Lower leg skin (tissue), 4 donors: ENCODE measurements around the gene EEF1AKMT3. TPM values are rescaled to one million over a fixed set of nuclear protein-coding genes. Genes with fewer than 3 reads are reported as not detected.

ENCODE experiments used
- DNase-seq, 2 donors: peaks; one replicate each; pipeline ENCODE4 v3.0.0-alpha.2; 2019; ENCODE audit warnings: low spot score in 2 of 2
- H3K4me3 ChIP-seq: fragments of 200-600 bp; sonication (generic); 2 replicates; pipeline ENCODE4 v1.5.1; 2017; ENCODE audit warnings: mild to moderate bottlenecking, low read depth; ENCODE audit not compliant: poor library complexity, severe bottlenecking
- POLR2A ChIP-seq, 2 donors: fragments of 450-650 bp; IDR thresholded peaks; one replicate each; pipeline ENCODE4 v1.6.1; 2016 to 2017; ENCODE audit warnings: antibody characterized with exemption in 2 of 2, mild to moderate bottlenecking in 1 of 2, moderate library complexity in 1 of 2
- whole genome bisulfite sequencing, 2 donors: methylation state at CpG; one replicate each; pipeline ENCODE4 v1.1.5; 2018; 5-methylcytosine and 5-hydroxymethylcytosine counted together
- intact Hi-C: fragments of 100-400 bp; cut with DNase I; formaldehyde crosslinking; loops from one replicate; pipeline ENCODE4 v1.15.0; 2023; ENCODE audit warnings: low total_unique reads
- total RNA-seq, 4 donors: library from RNA; depleted of rRNA; stranded (reverse); fragments of >200 nt; gene quantifications; one replicate each; pipeline ENCODE4 v1.1.0, GENCODE V29; 2016
- TF ChIP-seq, protein P1 (sequence below), 3 donors: fragments of 450-650 bp; IDR thresholded peaks; one replicate each; pipeline ENCODE4 v1.5.1; 2016; ENCODE audit warnings: antibody characterized with exemption in 3 of 3, mild to moderate bottlenecking in 3 of 3, moderate library complexity in 2 of 3

EEF1AKMT3 gene
- total RNA-seq, 4 donors from 2014 or later, result 6.3 to 13.2 (median 9.9) TPM

DNA sequence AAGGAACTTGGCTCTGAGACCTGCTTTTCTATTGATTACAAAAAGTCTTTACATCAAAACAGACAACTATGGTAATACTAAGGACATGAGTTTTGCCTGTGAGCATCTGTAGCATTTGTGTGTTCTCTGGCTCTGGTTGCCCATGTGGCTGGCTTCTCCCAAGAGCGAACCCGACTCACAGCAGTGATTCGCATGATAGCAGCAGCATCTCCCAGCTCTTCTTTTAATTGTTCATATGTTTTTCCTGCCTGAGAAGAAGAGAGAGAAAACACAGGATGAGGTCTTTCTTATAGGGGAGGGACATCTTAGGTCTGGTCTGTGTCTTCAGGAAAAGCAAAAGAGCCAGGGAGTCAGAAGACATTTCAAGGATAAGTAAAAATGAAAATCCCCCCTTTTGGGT, 28.6 kb downstream of the EEF1AKMT3 start:
- TF ChIP-seq, protein P1, sequence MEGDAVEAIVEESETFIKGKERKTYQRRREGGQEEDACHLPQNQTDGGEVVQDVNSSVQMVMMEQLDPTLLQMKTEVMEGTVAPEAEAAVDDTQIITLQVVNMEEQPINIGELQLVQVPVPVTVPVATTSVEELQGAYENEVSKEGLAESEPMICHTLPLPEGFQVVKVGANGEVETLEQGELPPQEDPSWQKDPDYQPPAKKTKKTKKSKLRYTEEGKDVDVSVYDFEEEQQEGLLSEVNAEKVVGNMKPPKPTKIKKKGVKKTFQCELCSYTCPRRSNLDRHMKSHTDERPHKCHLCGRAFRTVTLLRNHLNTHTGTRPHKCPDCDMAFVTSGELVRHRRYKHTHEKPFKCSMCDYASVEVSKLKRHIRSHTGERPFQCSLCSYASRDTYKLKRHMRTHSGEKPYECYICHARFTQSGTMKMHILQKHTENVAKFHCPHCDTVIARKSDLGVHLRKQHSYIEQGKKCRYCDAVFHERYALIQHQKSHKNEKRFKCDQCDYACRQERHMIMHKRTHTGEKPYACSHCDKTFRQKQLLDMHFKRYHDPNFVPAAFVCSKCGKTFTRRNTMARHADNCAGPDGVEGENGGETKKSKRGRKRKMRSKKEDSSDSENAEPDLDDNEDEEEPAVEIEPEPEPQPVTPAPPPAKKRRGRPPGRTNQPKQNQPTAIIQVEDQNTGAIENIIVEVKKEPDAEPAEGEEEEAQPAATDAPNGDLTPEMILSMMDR (IDR thresholded peaks at IDR 0.05), result no peak
- TF ChIP-seq POLR2A (IDR thresholded peaks at IDR 0.05), result no peak
- intact Hi-C loops, result loop anchor here (10.0 kb wide), 1 partner anchor 104 kb away; no protein-coding TSS in a partner anchor
- no peak overlapping the region for H3K4me3 ChIP-seq
- 85 to 98% methylated on average over 3 of the region's 3 CpGs for WGBS, 2 donors
- DNase-seq, result no peak

DNA sequence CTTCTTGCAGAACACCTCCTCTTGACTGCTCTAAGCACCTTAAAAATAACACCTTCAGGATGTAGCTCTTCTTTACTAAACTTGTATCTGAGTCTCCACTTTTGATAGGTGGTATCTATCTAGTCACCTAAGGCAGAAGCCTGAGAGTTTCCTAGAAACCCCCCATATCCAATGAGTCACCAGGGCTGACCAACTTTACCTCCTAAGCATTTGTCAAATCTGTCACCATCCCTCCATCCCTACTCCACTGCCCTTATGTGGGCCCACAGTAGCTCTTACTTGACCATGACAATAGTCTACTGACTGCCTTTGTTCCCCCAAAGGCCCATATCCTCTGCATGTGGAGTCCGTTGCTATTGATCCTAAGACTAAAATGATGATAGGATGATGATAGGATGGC, 30.2 kb downstream of the EEF1AKMT3 start:
- intact Hi-C loops, result loop anchor here (10.0 kb wide), 1 partner anchor 102 kb away; no protein-coding TSS in a partner anchor

DNA sequence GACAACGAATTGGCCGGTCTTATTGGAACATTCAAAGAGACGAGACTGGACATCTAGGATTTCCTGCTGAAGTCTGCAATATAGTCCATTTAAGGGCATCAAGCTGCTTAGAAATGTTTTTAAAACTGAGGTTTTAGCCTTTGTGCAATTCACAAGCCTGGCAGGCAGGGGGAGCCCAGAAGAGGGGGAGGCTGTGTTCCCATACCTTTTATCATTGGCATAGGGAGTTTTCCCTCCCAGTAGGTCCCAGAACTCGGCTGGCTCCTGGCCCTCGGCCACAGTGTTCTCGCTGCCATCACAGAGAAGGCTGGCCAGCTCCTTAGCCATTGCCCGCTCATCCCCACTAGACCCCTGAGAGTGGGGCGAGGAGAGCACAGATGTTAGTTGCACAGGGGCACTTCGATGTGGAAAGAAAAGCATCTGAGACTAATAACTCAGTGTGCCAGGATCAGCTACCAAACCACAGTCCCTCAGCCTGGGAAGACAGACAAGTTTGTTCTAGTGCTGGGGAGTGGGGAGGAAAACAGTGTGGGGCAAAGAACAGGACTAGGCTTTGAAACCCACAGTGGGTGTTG, 31.0 kb downstream of the EEF1AKMT3 start:
- WGBS, 2 donors, result 32 to 40% methylated on average over 9 of the region's 9 CpGs
- intact Hi-C loops, result loop anchor here (10.0 kb wide), 1 partner anchor 101 kb away; no protein-coding TSS in a partner anchor
- no peak for DNase-seq
- H3K4me3 ChIP-seq, result no peak overlapping the region
- TF ChIP-seq, protein P1 (IDR thresholded peaks at IDR 0.05), result peak in 1 of 3 donors; percentile 57
- TF ChIP-seq POLR2A (IDR thresholded peaks at IDR 0.05), result no peak

More for the DNA sequence above, 30.2 kb downstream of the EEF1AKMT3 start:
- no peak for DNase-seq
- WGBS, 2 donors, result 91 to 100% methylated on average over 1 of the region's 1 CpG
- H3K4me3 ChIP-seq, result no peak overlapping the region
- no peak for TF ChIP-seq POLR2A (IDR thresholded peaks at IDR 0.05)
- TF ChIP-seq, protein P1 (IDR thresholded peaks at IDR 0.05), result no peak

DNA sequence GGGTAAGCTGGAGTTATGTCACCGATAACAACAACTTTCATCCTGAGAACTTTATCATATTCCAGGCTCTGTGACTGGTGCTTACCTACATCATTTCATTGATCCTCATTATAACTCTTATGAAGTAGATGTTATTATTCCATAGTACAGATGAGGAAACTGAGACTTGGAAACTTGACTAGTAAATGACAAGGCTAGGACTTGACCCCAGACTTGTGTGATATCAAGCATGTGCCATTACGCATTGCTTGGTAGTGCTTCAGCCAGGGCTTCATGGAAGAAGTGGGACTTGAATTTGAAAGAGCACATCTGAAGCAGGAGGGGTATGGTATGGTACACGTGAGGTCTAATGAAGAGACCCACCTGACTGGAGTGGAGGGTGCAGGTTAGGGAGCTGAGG, 34.3 kb downstream of the EEF1AKMT3 start:
- intact Hi-C loops, result loop anchor here (10.0 kb wide), 1 partner anchor 98 kb away; no protein-coding TSS in a partner anchor
- DNase-seq, result no peak
- WGBS, 2 donors, result 94 to 95% methylated on average over 3 of the region's 3 CpGs
- no peak overlapping the region for H3K4me3 ChIP-seq
- TF ChIP-seq, protein P1 (IDR thresholded peaks at IDR 0.05), result no peak
- no peak for TF ChIP-seq POLR2A (IDR thresholded peaks at IDR 0.05)

DNA sequence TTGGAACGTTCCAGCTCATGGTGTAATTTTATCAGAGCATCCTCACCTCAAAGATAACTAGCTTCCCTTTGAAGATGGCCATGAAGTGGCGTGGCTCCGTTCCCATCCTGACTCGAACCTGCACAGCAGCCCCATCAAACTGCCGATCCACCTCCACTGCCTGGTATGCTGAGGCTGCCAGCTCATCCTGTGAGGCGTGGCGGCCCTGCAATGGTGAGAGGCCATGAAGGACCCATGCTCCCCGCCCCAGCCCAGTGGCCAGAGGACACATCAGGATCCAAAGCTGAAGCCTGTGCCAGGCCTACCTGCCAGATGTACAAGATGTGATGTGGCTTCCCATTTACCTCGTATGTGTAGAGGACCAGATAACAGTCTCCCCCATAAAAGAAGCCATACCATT, 34.9 kb downstream of the EEF1AKMT3 start:
- TF ChIP-seq POLR2A (IDR thresholded peaks at IDR 0.05), result no peak
- TF ChIP-seq, protein P1 (IDR thresholded peaks at IDR 0.05), result no peak
- DNase-seq, result no peak
- intact Hi-C loops, result loop anchor here (10.0 kb wide), 1 partner anchor 98 kb away; no protein-coding TSS in a partner anchor
- WGBS, 2 donors, result 80 to 94% methylated on average over 9 of the region's 9 CpGs
- no peak overlapping the region for H3K4me3 ChIP-seq
